Lower leg skin (tissue), 3 donors: ENCODE results near the gene MARCHF10.

Experiments
- POLR2A ChIP-seq, 2 donors: fragments of 450-650 bp; IDR thresholded peaks; one replicate each; pipeline ENCODE4 v1.6.1; 2016 to 2017; ENCODE audit warnings: antibody characterized with exemption in 2 of 2, mild to moderate bottlenecking in 1 of 2, moderate library complexity in 1 of 2
- TF ChIP-seq, protein P1 (sequence below), 3 donors: fragments of 450-650 bp; IDR thresholded peaks; one replicate each; pipeline ENCODE4 v1.5.1; 2016; ENCODE audit warnings: antibody characterized with exemption in 3 of 3, mild to moderate bottlenecking in 3 of 3, moderate library complexity in 2 of 3

DNA sequence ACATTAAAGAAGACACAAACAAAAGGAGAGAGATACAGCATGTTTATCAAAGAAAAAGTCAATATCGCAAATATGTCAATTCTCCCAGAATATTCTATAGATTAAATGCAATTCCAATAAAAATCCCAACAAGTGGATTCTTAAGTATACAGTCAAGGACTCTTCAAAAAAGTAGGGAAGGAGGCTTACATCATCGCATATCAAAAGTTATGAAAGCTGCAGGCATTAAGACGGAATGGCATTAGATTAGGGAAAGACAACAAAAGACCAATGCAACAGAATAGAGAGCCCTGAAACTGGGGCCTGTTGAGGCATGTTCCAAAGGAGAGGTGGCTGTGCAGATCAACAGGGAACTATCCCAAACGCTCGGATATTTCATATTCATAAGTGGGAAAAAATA lies 76.0 kb downstream of the MARCHF10 start:
- TF ChIP-seq, protein P1, sequence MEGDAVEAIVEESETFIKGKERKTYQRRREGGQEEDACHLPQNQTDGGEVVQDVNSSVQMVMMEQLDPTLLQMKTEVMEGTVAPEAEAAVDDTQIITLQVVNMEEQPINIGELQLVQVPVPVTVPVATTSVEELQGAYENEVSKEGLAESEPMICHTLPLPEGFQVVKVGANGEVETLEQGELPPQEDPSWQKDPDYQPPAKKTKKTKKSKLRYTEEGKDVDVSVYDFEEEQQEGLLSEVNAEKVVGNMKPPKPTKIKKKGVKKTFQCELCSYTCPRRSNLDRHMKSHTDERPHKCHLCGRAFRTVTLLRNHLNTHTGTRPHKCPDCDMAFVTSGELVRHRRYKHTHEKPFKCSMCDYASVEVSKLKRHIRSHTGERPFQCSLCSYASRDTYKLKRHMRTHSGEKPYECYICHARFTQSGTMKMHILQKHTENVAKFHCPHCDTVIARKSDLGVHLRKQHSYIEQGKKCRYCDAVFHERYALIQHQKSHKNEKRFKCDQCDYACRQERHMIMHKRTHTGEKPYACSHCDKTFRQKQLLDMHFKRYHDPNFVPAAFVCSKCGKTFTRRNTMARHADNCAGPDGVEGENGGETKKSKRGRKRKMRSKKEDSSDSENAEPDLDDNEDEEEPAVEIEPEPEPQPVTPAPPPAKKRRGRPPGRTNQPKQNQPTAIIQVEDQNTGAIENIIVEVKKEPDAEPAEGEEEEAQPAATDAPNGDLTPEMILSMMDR (IDR thresholded peaks at IDR 0.05), result no peak
- TF ChIP-seq POLR2A (IDR thresholded peaks at IDR 0.05), result no peak
